ENCODE results near the gene PHOSPHO1.

Gene PHOSPHO1

GRCh38 chr17:49217651-49218413, 12.8 kb downstream of the PHOSPHO1 start:
- DNase-seq = peak in 1 of 2 experiments; percentile 32
- TF ChIP-seq GATA1 (IDR thresholded peaks at IDR 0.05; ENCODE audit: low read depth, low read length) (no peak), POLR2A (IDR thresholded peaks at IDR 0.05; ENCODE audit: low read length) (no peak)

DNA sequence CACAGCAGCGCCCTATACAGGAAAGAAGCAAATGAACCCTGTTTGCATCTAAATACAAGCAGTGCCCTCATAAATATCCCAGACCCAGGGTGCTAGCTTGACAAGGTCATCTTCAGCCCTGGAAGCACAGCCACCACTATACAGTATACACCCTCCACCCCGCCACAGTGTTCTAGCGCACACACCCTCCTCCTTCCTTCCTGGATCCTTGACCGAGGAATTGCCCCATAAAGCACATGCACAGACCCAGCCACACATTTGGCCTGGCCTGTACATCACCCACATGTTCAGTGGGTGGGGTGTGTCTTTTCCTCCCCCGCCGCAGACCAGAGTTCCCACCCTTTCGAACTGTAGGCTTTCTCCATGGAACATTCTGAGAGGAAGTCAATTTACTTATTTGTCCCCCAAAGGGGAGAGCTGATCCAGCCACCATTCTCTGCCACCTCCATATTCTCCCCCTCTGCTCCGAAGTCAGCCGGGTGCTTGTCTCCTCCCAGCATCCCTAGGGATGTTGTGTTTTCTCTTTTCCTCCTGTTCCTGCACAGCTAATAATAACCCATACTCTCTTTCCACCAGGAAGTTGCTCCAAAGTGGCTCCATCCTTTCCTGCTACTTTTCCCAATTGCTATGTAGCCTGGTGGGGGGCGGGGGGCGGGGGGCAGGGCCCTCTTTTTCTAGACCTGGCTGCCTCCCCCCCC, 13.5 kb downstream of the PHOSPHO1 start:
- no peak for TF ChIP-seq GATA1 (IDR thresholded peaks at IDR 0.05; ENCODE audit: low read depth, low read length)
- TF ChIP-seq POLR2A (IDR thresholded peaks at IDR 0.05; ENCODE audit: low read length) = no peak
- DNase-seq = peak in 1 of 2 experiments; percentile 20

- TF ChIP-seq POLR2A (IDR thresholded peaks at IDR 0.05; ENCODE audit: low read length) (no peak), GATA1 (IDR thresholded peaks at IDR 0.05; ENCODE audit: low read depth, low read length) (no peak)
- no peak for DNase-seq
Observed at GRCh38 chr17:49216482-49216881, 14.1 kb downstream of the PHOSPHO1 start.

DNA sequence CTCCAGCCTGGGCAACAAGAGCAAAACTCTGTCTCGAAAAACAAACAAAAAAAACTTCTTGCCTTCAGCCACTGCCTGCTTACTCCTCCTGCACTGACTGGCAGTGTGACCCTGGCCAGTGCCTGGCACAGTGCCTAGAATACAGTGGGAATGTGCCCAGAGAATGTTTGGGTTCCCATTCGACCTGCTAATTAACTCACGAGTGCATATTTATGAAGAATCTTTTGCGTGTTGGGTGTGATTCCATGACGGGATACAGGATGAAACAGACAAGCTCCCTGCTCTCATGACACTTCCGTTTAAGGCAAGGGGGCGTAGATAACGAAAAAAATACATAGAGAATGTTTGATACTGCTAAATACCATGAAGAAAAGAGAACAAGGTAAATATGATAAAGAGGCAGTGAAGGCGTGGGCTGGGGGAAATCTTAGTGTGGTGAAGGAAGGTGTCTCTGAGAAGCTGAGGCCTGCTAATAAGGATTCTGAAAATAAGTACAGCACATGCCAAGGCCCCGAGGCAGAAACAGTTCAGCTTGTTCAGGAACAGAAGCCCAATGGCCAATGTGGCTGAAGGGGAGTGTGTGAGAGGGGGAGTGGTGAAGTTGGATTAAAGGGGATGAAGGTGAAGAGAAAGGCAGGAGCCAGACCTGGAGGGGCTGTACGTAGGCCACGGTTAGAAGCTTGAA, 15.8 kb downstream of the PHOSPHO1 start:
- TF ChIP-seq POLR2A (IDR thresholded peaks at IDR 0.05; ENCODE audit: low read length) (no peak), GATA1 (IDR thresholded peaks at IDR 0.05; ENCODE audit: low read depth, low read length) (no peak)
- no peak for DNase-seq

- DNase-seq = no peak
- no peak for TF ChIP-seq POLR2A (IDR thresholded peaks at IDR 0.05; ENCODE audit: low read length)
- no peak for TF ChIP-seq GATA1 (IDR thresholded peaks at IDR 0.05; ENCODE audit: low read depth, low read length)
Observed at GRCh38 chr17:49213847-49214246, 16.7 kb downstream of the PHOSPHO1 start.

- no peak for DNase-seq
- no peak for TF ChIP-seq GATA1 (IDR thresholded peaks at IDR 0.05; ENCODE audit: low read depth, low read length)
- no peak for TF ChIP-seq POLR2A (IDR thresholded peaks at IDR 0.05; ENCODE audit: low read length)
Observed at GRCh38 chr17:49213399-49213798, 17.2 kb downstream of the PHOSPHO1 start.

DNA sequence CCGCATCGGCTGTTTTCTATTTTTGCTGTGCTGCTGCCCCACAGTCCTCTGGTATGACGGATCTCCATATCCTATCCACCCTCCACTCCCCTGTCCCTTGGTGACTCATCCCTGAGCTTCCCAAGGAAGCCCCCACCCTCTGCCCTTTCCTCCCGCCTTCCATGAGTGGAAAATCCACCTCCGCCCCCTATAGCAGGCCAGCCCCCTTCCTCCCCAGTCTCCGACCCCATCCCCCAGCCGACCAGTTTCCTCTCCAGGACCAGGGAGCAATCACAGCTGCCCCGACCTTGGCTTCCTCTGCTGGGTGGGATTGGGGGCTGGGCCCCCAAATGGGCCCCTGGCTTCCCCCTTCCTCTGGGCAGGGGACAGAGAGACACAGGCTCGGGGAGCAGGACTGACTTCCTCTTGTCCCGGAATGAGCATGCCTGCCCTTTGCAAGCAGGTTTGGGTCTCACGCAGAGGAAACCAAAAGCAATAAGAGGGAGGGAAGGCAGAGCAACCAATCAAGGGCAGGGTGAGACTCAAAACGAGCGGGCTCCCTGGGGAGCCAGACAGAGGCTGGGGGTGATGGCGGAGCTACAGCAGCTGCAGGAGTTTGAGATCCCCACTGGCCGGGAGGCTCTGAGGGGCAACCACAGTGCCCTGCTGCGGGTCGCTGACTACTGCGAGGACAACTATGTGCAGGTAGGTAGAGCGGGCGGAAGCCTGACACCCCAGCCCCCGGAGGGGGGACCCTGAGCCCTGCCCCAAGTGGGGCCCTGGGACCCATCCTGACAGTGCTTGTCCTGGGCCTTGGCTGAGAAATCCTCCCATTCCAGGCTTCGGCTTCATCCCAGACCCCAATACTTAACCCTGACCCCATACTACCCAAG, 20.2 kb downstream of the PHOSPHO1 start, which contains the start of the genes ABI3 and GNGT2:
TSS of gene ABI3 (plus strand) at position 550 of the 872 bp plus-strand sequence. CDS start at position 568, 18 bp downstream.
TSS of gene GNGT2 (minus strand) at position 417 of the 872 bp plus-strand sequence. CDS start 3,152 bp downstream, outside the sequence.
- TF ChIP-seq GATA1 (IDR thresholded peaks at IDR 0.05; ENCODE audit: low read depth, low read length) (no peak), POLR2A (IDR thresholded peaks at IDR 0.05; ENCODE audit: low read length) (no peak)
- DNase-seq = no peak

DNA sequence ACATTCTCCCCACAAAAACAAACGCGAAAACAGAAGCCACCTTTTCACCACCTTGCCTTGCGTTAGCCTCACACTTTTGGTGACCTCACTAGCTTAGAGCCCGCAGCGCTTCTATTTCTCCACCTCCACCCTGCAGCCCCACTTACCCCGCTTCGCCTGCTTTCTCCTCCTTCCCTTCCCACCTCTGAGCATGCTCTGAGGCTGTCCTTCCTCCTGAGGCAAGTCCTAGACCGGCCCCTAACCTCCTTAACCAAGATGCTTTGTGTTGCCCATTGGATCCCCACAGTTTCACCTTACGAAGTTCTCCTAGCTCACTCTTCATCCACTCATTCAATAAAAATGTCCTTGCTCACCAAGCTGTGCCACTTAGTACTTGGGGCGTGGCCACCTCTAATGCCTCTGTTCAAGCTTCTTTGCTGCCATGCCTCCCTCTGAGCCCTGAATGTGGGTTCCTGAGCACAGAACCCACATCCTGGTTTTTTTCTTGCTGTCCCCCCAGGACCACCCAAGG, 21.5 kb downstream of the PHOSPHO1 start:
- TF ChIP-seq POLR2A (IDR thresholded peaks at IDR 0.05; ENCODE audit: low read length) (no peak), GATA1 (IDR thresholded peaks at IDR 0.05; ENCODE audit: low read depth, low read length) (no peak)
- no peak for DNase-seq

DNA sequence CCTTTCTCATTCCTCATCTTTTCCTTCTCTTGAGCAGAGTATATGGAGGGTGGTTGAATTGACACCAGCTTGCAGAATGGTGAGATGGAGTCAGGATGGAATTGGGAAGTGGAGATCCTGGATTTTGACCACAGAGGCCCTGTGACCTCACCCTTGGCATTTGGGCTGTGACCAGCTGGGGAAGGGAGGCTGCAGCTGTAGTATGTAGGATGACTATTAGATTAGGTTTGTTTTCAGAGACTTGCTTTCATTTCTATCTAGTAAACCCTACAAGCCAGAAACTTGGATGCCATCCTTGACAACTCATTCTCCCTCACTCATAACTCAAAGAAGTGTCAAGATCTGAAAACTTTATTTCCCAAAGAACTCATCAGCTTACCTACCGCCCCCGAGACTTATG, 26.1 kb downstream of the PHOSPHO1 start:
- TF ChIP-seq POLR2A (IDR thresholded peaks at IDR 0.05; ENCODE audit: low read length) (no peak), GATA1 (IDR thresholded peaks at IDR 0.05; ENCODE audit: low read depth, low read length) (no peak)
- DNase-seq = no peak

- no peak for DNase-seq
- TF ChIP-seq GATA1 (IDR thresholded peaks at IDR 0.05; ENCODE audit: low read depth, low read length) (no peak), POLR2A (IDR thresholded peaks at IDR 0.05; ENCODE audit: low read length) (no peak)
Observed at GRCh38 chr17:49203796-49204195, 26.8 kb downstream of the PHOSPHO1 start.

DNA sequence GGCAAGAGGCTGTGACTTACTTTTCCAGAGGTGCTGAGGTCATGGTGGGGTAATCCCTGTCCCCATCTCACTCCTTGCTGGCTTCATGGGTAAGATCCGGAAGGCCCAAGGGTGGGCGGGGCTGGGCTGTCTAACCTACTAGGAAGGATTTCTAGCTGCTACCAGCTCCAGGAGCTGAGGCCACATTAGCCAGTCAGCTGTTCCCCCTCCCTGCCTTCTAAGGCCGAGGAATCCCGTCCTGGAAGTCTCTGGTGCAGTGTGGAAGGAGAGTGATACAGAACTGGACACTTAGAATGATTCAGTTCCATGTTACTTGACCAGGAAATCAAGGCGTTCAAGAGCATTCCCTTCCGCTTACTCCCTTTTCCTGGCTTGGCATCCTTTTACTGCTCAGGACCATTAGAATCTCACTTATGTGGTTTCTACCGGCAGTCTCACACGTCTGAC, 29.1 kb downstream of the PHOSPHO1 start:
- TF ChIP-seq GATA1 (IDR thresholded peaks at IDR 0.05; ENCODE audit: low read depth, low read length) = no peak
- no peak for TF ChIP-seq POLR2A (IDR thresholded peaks at IDR 0.05; ENCODE audit: low read length)
- DNase-seq = no peak

DNA sequence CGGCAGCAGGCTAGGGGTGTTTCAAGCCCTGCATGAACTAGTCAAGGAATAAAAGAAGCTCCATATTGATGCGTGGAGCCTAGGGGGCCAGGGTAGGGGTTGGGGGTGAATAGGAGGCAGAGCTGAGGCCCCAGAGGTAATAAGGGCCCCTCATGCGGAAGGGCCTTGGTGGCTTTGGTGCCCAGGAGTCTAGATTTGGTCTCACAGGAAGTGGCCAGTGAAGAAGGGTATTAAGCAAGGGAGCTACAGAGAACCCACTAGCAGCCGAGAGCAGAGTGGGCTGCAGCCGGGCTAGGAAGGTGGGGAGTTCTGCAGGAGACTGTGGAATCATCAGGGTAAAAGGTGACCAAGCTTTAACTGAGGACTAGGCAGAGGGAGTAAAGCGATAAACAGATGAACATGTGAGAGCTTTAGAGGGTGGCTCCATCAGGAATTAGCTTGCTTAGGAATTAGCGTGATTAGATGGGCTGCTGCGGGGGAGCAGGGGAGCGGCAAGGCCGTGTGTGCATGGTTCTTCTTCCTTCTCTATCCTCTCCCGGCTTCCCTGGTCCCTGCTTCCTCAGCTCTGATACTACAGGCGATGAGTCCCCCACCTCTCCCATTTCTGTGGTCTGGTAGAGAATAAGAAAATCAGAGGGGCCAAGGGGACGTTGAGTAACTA, 30.0 kb downstream of the PHOSPHO1 start:
- no peak for DNase-seq

More for the DNA sequence above, 30.0 kb downstream of the PHOSPHO1 start:
- no peak for TF ChIP-seq POLR2A (IDR thresholded peaks at IDR 0.05; ENCODE audit: low read length)
- no peak for TF ChIP-seq GATA1 (IDR thresholded peaks at IDR 0.05; ENCODE audit: low read depth, low read length)
